Prostate gland (tissue), 2 donors: Measurements from ENCODE around the gene SEMA7A. TPM values are rescaled to one million over a fixed set of nuclear protein-coding genes. Genes with fewer than 3 reads are reported as not detected.

Experiments used
- DNase-seq: peaks from one replicate; pipeline ENCODE4 v3.0.0-alpha.2; 2019; ENCODE audit warnings: low spot score
- H3K27ac ChIP-seq, 2 donors: fragments of 200-600 bp; sonication (generic); 2 replicates each; pipeline ENCODE4 v1.5.1; 2017 to 2019
- H3K27me3 ChIP-seq: fragments of 200-600 bp; sonication (generic); replicated peaks from 2 replicates; pipeline ENCODE4 v1.5.1; 2019; ENCODE audit not compliant: insufficient read depth
- H3K36me3 ChIP-seq, 2 donors: fragments of 200-600 bp; sonication (generic); 1 replicate in 1 of 2; 2 replicates in 1 of 2; pipeline versions ENCODE4 v1.5.1 to v1.8.1; 2017 to 2019
- H3K4me1 ChIP-seq: fragments of 200-600 bp; sonication (generic); replicated peaks from 2 replicates; pipeline ENCODE4 v1.5.1; 2019
- H3K4me3 ChIP-seq, 2 donors: fragments of 200-600 bp; sonication (generic); 2 replicates each; pipeline ENCODE4 v1.5.1; 2017 to 2019
- H3K9me3 ChIP-seq: fragments of 200-600 bp; sonication (generic); 2 replicates; pipeline ENCODE4 v1.5.1; 2017
- POLR2A ChIP-seq: fragments of 450-650 bp; IDR thresholded peaks from one replicate; pipeline ENCODE4 v1.6.1; 2016; ENCODE audit warnings: antibody characterized with exemption, mild to moderate bottlenecking
- POLR2AphosphoS5 ChIP-seq: sonication (generic); formaldehyde crosslinking; IDR thresholded peaks from one replicate; pipeline ENCODE4 v1.6.1; 2017; ENCODE audit warnings: antibody characterized with exemption
- WGBS: methylation state at CpG from one replicate; pipeline ENCODE4 v1.1.5; 2018; 5-methylcytosine and 5-hydroxymethylcytosine counted together
- intact Hi-C: fragments of 100-400 bp; cut with DNase I; formaldehyde crosslinking; loops from one replicate; pipeline ENCODE4 v1.14.2; 2022
- total RNA-seq, 2 donors: library from RNA; depleted of rRNA; stranded (reverse); fragments of >200 nt; gene quantifications; one replicate each; pipeline ENCODE4 v1.1.0, GENCODE V29; 2016
- TF ChIP-seq, protein P1 (sequence below), 4 experiments: fragments of 200-600 bp in 2 of 4; fragments of 450-650 bp in 2 of 4; sonication (generic) in 2 of 4; IDR thresholded peaks; 1 replicate in 3 of 4; 2 replicates in 1 of 4; pipeline ENCODE4 v1.5.1; 2016 to 2019; ENCODE audit warnings: antibody characterized with exemption in 4 of 4, mild to moderate bottlenecking in 2 of 4, moderate library complexity in 2 of 4

The SEMA7A gene
- total RNA-seq, 2 donors from 2014 or later, result 1.3 to 171 TPM

DNA sequence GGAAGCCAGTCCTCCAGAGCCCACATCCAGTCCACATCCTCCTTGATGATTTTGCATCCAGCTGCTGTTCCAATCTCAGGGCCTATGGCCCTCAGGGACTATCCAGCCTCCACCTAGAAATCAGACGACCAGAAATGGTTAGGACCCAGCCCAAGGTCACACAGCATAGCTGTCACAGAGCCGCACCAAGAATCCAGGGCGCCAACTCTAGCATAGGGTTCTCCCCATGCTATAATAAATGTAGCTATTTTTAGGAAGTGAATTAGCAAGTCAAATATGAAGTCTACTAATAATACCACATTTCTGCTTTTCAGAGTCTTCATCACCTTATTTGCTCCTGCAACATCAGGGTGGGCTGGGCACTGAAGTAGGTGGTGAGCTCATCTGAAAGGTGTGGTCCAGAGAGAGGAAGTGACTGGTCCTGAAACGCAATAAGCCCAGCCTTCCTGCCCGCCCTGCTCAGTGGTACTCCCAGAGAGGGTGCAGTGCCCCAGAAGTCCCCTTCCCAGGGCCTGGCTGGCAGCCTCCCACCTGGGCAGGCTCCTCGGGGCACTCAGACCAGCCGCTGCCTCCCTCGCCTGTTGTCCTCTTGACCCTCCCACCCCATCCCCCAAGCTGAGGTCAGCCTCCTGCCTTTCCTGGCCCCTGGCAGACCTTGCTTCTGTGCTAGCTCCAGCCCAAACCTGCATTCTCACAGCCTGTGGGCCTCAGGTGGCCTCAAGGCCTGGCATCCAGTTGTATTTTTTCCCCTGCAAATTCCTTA is 48.7 kb downstream of the SEMA7A start:
- intact Hi-C loops, result no loop called here
- H3K4me1 ChIP-seq, result no peaks in the 10 kb centered on the region
- H3K27me3 ChIP-seq, result no peaks in the 10 kb centered on the region
- no peak overlapping the region for H3K27ac ChIP-seq
- 71% methylated on average over 8 of the region's 8 CpGs for WGBS
- no peaks in the 10 kb centered on the region for H3K9me3 ChIP-seq
- no peak for TF ChIP-seq POLR2AphosphoS5
- TF ChIP-seq, protein P1, sequence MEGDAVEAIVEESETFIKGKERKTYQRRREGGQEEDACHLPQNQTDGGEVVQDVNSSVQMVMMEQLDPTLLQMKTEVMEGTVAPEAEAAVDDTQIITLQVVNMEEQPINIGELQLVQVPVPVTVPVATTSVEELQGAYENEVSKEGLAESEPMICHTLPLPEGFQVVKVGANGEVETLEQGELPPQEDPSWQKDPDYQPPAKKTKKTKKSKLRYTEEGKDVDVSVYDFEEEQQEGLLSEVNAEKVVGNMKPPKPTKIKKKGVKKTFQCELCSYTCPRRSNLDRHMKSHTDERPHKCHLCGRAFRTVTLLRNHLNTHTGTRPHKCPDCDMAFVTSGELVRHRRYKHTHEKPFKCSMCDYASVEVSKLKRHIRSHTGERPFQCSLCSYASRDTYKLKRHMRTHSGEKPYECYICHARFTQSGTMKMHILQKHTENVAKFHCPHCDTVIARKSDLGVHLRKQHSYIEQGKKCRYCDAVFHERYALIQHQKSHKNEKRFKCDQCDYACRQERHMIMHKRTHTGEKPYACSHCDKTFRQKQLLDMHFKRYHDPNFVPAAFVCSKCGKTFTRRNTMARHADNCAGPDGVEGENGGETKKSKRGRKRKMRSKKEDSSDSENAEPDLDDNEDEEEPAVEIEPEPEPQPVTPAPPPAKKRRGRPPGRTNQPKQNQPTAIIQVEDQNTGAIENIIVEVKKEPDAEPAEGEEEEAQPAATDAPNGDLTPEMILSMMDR (IDR thresholded peaks at IDR 0.05), result no peak
- TF ChIP-seq POLR2A, result no peak
- H3K36me3 ChIP-seq, result no peaks in the 10 kb centered on the region
- DNase-seq, result no peak
- H3K4me3 ChIP-seq, result no peak overlapping the region

DNA sequence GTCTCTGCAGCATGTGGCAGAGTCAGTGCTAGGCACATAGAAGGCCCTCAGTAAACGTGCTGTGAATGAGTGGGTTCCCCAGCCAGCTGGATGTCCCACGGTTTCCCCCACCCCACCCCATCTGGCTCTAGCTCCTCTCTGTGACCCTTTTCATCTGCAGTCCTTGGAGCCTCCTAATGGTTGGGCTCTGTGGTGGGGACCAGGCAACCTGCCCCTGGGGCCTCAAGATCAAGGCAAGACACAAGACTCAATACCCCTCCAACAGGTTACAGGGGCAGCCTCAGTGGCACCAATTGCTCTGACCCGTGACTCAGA is 49.2 kb downstream of the SEMA7A start:
- H3K36me3 ChIP-seq, result no peaks in the 10 kb centered on the region
- intact Hi-C loops, result no loop called here
- no peak overlapping the region for H3K4me3 ChIP-seq
- no peaks in the 10 kb centered on the region for H3K27me3 ChIP-seq
- no peak overlapping the region for H3K27ac ChIP-seq
- WGBS, result 83% methylated on average over 3 of the region's 3 CpGs
- no peak for DNase-seq
- no peak for TF ChIP-seq POLR2AphosphoS5
- no peak for TF ChIP-seq POLR2A
- TF ChIP-seq, protein P1 (IDR thresholded peaks at IDR 0.05), result no peak
- H3K9me3 ChIP-seq, result no peaks in the 10 kb centered on the region
- no peaks in the 10 kb centered on the region for H3K4me1 ChIP-seq

DNA sequence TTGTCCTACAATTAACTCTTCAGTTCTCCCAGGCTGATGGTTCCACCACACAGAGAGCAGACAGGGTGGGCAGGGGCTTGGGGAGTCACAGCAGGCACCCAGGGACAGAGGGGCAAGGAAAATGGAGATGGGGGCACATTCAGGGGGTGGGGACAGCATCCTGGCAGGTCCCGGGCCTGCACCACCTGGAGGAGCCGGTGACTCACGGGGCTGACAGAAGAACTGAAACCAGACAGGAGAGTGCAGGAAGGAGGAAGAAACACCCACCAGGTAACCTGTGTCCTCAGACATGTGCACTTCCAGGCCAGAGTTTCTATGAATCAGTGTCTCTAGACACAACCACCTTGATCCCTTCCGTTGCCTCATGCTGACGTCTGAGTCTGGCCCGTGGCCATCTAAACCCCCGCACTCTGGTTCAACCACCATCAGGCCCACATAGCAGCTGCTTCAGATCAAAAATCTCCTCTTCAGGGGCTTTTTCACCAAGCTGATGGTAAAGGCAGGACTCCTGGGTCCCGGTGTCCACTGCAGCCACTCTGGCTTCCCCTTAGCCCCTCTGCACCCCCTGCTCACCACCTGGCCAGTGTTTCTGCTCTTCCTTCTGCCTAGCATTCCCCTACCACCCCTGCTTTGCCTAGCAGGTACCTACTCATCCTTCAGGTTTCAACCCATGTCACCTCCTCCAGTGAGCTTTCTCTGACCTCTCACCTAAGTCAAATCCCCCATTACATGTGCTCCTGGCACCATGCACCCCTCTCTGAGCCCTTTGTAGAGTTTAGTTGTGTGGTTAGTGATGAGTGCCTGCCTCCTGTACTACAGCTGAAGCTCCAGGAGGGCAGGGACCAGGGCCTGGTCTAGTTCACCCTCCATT is 49.8 kb downstream of the SEMA7A start:
- TF ChIP-seq POLR2A, result no peak
- TF ChIP-seq, protein P1 (IDR thresholded peaks at IDR 0.05), result no peak
- no peak for TF ChIP-seq POLR2AphosphoS5
- 68% methylated on average over 8 of the region's 8 CpGs for WGBS
- Histone ChIP-seq H3K4me1 (no peaks in the 10 kb centered on the region), H3K9me3 (no peaks in the 10 kb centered on the region), H3K27me3 (no peaks in the 10 kb centered on the region), H3K27ac (no peak overlapping the region), H3K4me3 (no peak overlapping the region), H3K36me3 (no peaks in the 10 kb centered on the region)
- intact Hi-C loops, result no loop called here
- DNase-seq, result no peak

DNA sequence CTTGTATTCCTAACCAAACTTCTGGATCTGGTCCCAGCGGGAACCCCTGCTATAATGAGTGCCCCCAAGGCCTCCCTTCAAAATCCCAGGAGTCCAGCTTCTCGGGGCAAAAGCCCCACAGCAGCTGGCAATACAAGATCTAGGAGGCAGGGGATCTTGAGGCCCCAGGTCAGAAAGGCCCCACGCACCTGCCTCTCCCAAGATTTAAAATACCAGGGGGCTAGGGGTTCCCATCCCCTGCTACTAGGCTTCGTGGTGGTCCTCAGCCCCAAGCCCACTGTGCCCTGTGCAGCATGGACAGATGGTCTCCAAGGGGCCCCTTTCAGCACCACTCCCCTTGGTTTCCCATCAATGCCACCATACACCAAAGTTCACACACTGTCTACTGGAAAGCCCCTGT is 50.5 kb downstream of the SEMA7A start:
- Histone ChIP-seq H3K4me1 (no peaks in the 10 kb centered on the region), H3K27me3 (no peaks in the 10 kb centered on the region), H3K9me3 (no peaks in the 10 kb centered on the region), H3K36me3 (no peaks in the 10 kb centered on the region), H3K27ac (no peak overlapping the region), H3K4me3 (no peak overlapping the region)
- DNase-seq, result no peak
- intact Hi-C loops, result no loop called here
- 93% methylated on average over 4 of the region's 4 CpGs for WGBS
- TF ChIP-seq POLR2AphosphoS5 (no peak), POLR2A (no peak)
- TF ChIP-seq, protein P1 (IDR thresholded peaks at IDR 0.05), result no peak
